GM18499 (cell line): Measurements from ENCODE around the gene EPN2.

ENCODE experiments used
- ATAC-seq: cut with Tn5 transposase; IDR thresholded peaks from one replicate; pipeline ENCODE4 v1.9.1; 2021; ENCODE audit warnings: moderate number of reproducible peaks; ENCODE audit not compliant: insufficient read depth, unreplicated experiment

The EPN2 gene

DNA sequence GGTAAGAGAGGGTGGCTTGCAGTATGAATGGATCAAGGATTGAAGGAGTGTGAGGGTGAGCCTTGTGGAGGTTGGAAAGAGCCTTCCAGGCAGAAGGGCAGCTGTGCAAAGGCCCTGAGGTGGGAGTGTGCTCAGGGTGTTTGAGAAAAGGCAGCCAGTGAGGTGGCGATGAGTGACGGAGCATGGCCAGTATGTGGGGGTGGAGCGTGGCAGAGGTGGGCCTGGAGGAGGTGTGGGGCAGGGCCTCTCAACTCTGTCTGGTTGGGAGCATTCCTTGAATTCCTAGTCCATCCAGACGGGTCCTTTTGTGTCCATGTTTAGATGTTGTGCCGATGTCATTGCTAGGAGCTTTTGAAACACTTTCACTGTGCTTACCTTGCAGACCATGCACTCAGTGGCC, 51.3 kb downstream of the EPN2 start:
- ATAC-seq, result no peak

DNA sequence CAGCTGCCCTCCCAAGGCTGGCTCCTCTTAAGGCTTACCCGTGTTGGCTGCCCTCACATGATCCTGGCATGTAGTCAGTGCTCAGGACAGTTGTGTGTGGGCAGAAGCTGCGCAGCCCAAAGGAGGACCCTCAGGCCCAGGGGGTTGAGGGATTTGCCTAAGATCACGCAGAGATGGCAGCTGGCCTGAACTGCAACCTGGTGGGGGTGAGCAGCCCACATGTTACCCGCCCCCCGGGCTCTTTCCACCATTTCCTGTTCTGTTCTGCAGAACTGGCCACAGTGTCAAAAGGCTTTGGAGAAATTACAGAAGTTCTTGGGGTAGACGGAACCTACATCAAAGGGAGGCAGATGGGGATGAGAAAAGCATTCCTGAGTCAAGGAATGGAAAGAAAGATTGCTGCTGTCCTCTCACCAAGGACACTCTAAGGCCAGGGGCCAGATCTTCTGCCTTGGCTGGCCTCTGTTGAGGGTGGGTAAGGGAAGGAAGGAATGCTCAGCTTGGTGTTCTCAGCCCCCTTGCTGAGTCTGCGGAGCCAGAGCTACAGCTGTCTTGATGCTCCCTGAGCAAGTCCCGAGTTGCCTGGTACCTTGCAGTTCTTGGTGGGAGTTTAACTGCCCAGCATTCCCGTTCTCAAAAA, 53.0 kb downstream of the EPN2 start:
- no peak for ATAC-seq

DNA sequence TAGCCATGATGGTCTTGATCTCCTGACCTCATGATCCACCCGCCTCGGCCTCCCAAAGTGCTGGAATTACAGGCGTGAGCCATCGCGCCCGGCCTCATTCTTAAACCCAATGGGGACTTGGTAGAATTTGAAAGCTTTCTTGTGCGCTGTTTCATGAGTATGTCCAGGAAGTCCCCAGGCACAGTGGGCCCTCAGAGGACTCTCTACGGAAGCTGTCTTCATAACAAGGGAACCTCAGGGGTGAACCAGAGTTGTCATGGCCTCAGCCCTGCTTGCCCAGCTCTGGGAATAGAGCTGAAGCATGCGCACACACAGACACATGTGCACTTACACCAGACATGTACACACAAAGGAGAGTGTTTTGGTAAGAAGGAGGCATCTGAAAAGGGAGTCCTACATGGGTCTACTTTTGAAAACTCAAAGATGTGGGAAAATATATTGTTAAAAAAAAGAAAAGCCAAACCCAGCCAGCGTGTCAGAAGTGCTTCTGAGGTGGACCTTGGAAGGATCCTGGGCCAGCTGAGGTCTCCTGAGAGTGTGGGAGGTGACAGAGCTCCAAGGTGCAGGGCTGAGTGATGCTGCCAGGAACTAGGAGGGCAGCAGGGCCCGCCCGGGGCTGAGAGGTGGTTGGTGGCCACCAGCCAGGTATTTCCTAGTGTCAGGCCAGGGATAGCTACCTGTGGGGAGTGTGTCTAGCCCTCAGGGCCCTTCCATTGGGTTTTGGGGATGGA, 54.6 kb downstream of the EPN2 start:
- no peak for ATAC-seq

DNA sequence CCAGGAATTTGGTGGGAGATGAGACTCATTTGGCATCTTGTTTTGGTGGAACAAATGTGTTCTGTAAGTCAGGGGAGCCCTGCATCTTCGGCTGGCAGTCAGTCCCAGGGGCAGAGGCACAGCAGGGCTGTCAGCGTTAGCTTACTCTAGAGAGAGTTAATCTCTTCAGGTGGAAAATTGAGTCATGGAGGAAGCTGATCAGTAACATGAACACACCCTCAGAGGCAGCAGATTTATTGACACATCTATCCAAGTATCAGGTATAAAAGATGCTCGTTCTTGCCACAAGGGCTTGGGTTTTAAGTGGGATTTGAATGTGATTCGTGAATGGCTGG, 55.2 kb downstream of the EPN2 start:
- no peak for ATAC-seq

DNA sequence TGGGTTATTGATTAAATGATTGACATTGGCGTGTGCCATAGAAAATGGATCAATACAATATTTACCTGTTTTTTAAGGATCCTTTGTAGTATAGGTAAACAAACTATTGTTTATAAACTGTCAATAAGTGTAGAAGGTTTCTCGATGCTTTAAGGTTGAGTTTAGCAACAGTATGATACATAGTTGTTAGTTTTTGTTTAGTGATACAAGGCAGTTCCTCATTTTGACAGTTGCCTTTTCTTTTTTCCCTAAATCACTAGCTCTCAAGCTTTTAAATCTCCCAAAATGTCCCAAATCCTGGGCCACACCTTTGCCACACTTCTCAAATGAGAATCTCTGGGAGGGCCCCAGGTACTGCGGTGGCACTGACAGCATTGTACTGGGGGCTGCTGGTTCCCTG, 57.3 kb downstream of the EPN2 start:
- ATAC-seq, result no peak

DNA sequence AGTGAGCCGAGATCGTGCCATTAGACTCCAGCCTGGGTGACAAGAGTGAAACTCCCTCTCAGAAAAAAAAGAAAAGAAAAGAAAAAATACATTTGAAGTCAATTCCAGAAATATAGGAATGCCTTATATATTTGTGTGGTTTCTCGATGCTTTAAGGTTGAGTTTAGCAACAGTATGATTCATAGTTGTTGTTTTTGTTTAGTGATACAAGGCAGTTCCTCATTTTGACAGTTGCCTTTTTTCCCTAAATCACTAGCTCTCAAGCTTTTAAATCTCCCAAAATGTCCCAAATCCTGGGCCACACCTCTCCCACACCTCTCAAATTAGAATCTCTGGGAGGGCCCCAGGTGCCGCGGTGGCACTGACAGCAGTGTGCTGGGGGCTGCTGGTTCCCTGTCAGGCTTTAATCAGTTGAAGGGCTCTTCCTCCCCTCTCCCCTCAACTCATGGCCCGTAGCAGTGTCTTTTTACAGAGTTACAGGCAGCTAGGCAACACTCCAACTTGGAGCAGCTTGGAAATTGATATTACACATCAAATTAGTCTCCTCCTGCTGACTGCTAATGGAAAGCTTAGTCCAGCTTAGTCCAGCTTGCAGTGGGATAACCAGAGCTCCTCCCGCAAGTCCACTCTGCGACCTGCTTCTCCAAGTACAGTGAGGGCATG, 58.4 kb downstream of the EPN2 start:
- ATAC-seq, result no peak

DNA sequence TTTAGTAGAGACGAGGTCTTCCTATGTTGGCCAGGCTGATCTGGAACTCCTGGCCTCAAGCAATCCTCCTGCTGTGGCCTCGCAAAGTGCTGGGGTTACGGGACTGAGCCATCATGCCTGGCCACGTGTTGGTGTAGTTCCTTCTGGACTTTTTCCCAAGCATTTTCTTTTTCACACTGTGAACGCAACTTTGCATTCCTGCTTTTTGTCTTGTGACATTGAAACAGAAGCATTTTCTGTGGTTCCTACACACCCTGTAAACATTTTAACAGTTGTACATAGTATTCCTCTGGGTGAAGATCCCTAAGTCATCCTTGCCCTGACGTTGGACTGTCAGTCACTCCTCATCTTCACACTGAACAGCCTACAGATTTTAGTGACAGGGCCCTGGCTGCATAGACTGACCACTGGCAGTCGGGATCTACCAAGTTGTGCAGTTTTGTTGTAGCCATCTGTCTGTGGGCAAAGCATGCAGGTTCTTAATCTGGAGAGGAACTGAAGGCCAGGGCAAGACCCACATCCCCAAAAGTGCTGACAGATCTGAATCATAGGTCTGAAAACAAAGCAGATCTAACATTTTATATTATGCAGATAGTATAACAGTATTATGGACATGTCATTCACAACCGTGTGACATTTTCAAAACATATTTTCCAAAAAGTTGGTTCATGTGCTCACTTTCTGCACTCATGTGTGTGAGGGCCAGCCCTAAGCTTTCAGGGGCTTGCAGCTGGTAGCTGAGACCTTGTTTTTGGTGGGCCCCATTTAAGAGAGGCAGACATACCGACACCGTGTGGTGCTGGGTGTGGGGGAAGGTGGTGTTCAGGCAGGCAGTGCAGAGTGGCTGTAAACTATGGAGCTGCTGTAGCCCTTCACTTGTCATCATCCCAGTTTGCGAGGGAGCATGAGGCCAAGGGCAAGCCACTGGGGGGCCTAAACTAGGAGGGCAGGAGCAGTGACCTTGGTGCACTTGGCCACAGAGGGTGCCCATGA, 59.9 kb downstream of the EPN2 start:
- ATAC-seq, result no peak

DNA sequence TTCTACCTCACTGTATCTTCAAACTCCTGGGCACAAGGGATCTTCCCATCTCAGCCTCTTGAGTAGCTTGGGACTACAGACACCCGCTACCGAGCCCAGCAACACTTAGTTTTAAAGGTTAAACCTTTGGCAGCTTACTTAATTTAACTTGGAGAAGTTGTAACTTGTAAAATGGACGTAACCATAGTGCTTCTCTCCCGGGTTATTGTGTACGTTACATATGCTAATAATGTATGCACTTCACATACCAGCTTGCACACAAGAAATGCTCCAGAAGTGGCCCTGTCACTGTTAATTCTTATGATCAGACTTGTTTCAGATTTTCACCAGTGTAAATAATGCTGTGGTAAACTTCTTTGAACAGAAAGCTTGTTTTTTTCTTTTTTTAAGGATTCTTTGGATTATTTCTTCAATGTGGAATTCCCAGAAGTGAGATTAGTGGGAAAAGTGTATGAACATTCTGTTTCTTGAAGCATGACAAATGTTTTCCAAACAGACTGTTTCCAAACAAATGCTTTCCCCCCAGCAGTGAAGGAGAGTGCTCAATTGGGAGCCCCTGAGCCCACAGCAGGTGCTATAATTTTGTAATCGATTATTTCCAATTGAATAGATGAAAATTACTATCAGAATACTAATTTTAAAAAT, 61.5 kb downstream of the EPN2 start:
- no peak for ATAC-seq

DNA sequence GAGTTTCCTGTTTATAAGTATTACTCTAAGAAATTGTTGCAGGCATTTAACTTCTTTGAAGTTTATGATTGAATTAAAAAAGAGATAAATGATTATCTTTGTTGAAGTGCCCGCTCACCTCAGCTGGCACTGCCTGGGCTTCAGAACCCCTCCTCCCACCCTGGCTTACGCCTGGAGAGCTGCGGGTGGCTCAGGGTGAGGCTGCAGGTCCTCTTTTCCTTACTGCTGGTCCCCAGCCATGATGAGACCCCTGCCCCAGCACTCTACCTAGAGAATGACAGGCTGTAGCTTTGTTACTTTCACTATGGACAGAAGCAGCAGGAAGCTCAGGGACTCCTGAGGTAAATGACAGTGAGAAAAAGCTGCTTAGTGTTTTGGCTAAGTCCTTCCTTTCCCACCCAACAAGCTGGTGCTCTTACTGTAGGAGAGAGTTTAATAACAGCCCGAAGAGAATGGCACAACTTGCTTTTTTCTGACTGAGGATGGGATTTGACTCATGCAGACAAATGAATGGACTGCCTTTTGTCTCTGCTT, 62.1 kb downstream of the EPN2 start:
- no peak for ATAC-seq

DNA sequence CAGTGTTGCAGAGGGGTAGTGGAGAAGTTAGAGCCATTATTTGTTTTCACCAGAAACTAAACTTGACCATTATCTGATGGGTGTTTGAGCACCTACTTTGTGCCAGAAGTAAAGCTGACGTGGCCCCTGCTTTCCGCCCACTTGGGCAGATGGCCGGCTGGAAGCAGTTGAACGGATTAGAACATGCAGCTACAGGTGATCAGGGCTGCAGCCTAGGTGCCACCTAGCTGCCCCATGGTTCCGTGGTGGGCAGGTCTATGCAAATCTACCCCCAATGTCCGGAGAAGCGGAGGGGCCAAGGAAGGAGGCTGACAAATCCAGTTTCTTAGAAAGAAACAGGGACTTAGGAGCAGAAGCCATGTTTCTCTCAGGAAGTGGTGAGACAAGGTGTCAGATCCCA, 62.7 kb downstream of the EPN2 start:
- ATAC-seq, result no peak

DNA sequence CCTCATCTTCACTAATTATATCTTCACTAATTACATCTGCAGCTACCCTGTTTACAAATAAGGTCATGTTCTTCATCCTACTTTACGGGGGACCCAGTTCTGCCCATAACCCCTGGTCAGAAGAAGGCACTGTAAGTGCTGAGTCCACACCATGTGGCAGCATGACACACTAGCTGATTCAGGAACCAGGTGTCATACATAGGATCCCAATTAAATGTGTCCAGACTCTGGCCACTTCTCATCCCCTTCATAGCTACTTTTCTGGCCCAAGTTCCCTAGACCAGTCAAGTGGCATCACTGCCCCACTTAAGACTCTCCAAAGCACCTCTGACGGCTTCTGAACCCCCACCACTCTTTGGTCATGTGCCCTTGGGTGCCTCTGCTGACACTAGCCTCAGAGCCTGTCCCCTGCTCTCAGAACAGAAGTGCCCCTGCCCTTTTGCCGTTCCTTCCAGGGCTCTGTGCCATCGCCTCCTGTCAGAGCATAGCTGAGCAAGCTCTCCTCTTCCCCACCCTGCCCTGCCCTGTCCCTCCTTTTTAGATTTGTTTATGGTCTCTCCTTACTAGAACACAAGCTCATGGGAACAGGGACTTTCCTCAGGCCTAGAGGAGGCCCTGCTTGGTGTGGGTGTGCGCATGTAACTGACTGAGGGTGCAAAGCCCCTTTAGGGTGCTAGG, 64.2 kb downstream of the EPN2 start:
- ATAC-seq, result no peak

DNA sequence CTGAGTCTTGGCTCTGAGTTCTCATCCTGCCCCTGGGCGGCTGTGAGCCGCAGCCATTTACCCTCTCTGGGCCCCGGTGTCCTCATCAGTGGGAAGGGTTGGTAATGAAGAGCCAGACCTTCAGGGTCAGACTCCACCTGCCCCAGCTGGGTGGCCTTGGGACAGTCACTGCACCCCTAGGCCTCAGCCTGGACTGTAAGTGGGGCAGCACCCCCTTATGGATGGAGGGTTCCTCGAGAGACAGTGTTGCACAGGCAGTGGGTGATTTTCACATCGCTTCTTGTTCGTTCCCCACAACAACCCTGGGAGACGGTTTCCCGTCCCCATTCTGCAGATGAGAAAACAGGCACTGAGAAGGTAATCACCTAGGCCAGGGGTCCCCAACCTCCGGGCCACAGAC, 64.8 kb downstream of the EPN2 start:
- ATAC-seq, result no peak

DNA sequence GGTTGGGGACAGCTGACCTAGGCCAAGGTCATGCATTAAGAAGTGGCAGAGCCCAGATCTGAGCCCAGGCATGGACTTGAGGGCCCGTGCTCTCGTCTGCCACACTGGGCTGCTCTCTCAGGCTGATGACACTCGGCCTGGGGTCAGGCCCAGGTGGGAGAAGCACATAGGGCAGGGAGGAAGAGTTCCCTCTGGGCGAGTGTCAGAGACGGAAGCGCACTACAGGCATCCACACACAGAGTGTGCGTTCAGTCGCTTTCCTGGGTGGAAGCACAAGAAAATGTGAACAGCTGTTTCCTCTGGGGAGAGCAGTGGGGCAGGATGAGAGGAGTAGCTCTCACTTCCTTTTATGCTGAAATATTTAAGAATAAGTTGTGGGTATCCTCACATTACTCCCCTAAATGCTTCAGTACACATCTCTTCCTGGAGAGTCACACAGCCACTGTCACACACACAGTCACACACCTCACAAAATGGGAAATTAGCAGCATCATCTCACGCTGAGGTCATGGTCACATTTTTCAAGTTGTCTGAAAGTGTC, 65.7 kb downstream of the EPN2 start:
- no peak for ATAC-seq

DNA sequence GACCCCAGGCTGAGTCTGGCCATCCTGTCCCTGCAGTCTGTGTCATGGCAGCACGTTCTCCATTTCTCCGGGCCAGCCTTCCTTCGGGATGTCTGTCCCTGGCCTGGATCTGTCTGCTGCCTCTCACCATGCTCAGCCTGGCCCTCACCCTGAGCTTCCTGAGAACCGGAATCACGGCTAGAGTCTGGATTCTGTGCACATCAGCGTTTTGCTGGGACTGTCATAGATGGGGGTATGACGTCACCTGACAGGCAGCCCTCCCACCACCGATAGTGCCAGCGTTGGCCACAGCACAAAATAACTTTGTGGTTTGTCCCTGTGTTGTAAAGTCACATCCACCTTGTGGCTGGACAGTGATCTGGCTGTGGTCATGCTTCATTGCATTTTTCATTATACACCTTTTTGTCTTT, 66.2 kb downstream of the EPN2 start:
- no peak for ATAC-seq

DNA sequence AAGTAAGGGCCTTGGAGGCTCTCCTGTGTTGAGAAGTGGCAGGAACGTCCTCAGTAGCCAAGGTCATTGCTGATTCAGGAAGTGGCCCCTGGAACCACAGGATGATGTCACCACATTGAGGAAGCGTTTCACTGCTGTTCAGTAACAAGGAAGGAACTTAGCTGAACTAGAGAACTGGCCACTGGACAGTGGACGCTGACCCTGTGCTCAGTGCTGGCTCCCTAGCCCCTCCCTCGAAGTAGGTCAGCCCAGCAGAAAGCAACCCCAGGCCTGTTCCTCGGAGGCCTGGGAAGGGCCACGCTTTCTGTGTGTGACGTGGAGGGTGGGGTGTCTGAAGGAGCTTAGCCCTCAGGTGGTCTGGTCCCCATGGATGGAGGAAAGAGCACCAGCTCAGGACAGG, 67.0 kb downstream of the EPN2 start:
- ATAC-seq, result no peak

DNA sequence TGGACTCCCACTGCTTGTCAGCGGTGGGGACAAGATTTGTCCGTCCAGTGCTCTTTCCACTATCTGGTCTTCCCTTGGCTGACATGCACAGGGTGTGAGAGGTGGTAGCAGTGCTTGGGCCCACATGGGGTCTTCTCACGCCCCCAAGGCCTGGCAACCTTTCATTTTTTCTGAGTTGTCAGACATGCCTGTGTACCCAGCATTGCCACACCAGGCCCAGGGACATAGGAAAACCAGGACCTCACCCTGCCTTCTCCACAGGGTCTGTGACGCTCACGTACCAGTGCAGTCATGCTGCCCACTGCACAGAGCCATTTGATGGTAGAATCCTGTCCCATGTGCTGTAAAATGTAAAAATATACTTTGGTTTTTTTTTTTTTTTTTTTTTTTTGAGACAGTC, 67.6 kb downstream of the EPN2 start:
- ATAC-seq, result no peak

DNA sequence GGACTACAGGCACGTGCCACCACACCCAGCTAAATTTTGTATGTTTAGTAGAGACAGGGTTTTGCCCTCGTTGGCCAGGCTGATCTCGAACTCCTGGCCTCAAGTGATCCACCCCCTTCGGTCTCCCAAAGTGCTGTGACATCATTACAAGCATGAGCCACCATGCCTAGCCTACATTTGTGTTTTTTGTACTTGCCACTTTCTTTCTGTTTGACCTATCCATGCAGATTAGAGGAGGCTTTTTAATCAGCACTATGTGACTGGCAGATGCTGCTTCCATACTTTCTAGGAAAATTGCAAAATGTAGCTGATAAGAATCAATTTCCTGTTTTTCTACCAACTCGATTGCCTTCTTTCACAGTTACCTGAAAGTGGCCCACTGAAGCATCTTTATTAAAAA, 68.1 kb downstream of the EPN2 start:
- ATAC-seq, result no peak

DNA sequence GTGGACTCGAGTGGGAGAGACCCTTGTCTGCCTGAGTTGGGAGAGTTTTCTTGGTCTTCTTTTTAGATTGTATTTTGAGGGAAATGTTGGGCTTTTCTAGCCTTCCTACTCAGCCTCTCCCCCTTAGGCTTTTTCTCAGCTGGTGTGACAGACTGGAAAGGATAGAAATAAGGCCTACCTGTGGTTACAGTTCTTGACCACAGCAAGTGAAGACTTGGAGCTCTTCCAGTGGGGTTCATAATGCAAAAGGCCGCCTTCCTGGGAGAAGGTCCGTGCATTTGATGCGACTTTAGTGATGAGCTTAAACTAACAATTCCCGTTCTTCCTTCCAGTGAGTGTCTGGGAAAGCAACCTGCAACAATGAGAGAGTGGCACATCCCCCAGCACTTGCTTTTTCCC, 68.6 kb downstream of the EPN2 start:
- ATAC-seq, result no peak
